RKO (cell line): ENCODE measurements around the gene DEAF1.

Source experiments
- DNase-seq: peaks from one replicate; pipeline ENCODE4 v3.0.0-alpha.2; 2016; ENCODE audit warnings: low spot score

Gene DEAF1

GRCh38 chr11:610146-610801, 84.7 kb downstream of the DEAF1 start:
- DNase-seq: no peak

- DNase-seq: no peak
Measured at GRCh38 chr11:609341-609811, 85.6 kb downstream of the DEAF1 start.

DNA sequence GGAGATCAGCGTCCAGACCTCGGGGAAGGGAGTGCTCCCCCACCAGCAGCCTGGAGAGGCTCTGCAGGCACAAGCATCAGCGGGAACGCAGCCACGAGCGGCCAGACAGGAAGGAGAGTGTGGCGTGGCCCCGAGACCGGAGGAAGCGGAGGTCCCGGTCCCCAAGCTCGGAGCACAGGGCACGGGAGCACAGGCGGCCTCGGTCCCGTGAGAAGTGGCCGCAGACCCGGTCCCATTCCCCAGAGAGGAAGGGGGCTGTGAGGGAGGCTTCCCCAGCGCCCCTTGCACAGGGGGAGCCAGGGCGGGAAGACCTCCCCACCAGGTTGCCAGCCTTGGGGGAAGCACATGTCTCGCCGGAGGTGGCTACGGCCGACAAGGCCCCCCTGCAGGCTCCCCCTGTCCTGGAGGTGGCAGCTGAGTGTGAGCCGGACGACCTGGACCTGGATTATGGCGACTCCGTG, 86.2 kb downstream of the DEAF1 start:
- DNase-seq: no peak

GRCh38 chr11:607971-608659, 86.9 kb downstream of the DEAF1 start:
- no peak for DNase-seq

DNA sequence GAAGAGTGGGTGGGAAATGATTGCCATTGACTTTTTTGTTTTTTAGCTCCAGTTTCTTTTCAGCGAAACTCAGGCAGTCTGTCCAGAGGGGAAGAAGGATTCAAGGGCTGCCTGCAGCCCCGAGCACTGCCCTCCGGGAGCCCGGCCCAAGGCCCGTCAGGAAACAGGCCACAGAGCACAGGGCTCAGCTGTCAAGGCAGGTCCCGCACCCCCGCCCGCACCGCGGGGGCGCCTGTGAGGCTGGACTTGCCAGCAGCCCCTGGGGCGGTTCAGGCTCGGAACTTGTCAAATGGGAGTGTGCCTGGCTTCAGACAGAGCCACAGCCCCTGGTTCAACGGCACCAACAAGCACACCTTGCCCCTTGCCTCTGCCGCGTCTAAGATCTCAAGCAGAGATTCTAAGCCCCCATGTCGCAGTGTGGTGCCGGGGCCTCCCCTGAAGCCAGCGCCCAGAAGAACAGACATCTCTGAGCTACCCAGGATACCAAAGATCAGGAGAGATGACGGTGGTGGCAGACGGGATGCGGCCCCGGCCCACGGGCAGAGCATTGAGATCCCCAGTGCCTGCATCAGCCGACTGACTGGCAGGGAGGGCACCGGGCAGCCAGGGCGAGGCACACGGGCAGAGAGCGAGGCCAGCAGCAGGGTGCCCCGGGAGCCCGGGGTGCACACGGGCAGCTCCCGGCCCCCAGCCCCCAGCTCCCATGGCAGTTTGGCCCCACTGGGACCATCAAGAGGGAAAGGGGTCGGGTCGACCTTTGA, 87.8 kb downstream of the DEAF1 start:
- no peak for DNase-seq

DNA sequence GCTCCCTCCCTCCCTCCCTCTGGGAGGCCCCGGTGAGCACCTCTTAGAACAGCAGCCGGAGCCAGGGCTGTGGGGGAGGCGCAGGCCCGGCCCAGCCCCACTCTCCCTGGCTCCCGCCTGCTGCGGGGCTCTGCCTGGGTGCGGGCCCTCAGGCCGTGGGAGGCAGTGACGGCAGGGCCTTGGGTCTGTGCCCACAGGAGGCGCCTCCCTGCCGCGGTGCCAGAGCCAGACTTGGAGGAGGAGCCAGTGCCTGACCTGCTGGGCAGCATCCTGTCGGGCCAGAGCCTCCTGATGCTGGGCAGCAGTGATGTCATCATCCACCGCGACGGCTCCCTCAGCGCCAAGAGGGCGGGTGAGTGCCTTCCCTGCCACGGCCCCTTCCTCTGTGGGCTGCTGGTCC, 88.8 kb downstream of the DEAF1 start:
- DNase-seq: no peak

GRCh38 chr11:605286-606129, 89.5 kb downstream of the DEAF1 start:
- no peak for DNase-seq

GRCh38 chr11:603154-603553, 91.9 kb downstream of the DEAF1 start:
- no peak for DNase-seq

GRCh38 chr11:601573-602245, 93.3 kb downstream of the DEAF1 start:
- DNase-seq: no peak

DNA sequence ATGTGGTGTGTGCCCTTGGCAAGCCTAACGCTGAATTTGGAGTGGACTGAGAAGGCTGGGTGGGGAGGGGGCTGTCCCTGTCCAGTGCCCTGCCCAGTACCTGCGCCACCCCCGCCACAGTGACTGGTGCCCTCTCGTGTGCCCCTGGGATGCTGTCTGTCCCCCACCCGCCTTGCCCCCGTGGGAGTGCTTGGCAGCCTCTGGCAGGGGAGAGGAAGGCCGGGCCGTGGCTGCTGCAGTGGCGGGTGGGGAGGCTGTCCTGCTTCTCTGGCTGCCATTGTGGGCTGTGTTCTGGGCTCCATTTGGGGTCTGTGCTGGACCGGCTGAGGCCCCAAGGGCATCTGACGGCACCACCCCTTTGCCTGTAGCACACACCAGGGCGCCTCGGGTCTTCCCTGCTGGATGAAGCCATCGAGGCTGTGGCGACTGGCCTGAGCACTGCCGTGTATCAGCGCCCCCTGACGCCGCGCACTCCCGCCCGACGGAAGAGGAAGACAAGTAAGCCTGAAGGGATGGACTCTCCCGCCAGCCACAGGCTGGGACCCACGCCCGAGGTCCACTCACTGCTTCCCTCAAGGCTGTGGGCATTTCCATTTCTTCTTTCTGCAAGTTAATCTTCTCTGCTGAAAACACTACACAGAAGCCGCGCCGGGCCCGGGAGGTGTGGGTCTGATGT, 96.9 kb downstream of the DEAF1 start:
- DNase-seq: no peak

DNA sequence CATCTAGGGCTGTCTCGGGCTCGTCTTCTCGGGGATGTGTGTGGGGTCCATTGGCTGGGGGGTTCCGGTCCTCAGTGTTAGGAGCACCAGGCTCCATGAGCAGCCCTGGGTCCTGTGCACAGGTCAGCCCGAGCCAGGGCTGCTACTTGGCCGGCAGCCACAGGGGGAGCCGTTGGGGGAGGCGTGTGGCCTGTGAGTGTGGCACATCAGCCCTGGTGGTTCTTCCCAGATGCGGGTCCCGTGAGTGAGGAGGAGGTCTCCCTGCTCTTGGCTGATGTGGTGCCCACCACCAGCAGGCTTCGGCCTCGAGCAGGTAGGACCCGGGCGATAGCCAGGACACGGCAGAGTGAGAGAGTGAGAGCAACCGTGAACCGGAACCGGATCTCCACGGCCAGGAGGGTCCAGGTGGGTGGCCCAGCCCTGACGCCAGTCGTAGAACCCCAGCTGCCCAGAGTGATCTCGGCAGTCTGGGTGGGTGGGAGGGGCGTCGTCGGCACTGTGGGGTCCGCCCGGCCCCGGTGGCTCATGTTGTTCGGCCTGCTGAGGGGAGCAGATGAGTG, 97.8 kb downstream of the DEAF1 start:
- no peak for DNase-seq

GRCh38 chr11:596374-596773, 98.6 kb downstream of the DEAF1 start:
- DNase-seq: no peak

DNA sequence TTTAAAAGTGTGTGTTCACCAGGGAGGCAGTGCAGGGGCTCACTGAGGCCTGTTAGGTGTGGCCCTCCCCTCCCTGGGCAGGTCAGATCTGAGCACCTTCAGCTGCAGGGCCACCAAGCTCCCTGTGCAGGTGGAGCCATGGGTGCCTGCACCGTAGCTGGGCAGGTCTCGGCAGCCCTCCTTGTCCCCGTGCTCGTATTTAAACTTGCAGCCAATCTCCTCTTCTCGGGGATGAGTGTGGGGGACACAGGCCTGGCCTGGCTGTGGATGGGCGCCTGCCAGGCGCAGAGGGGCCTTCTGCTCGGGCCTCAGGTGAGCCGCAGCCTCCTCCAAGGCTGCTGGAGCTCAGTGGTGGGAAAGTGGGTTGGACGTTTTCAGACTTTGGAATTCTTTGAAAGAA, 99.6 kb downstream of the DEAF1 start:
- no peak for DNase-seq
